ENCODE results near the gene S100A4.
"Not testable (repeated sequence)": the region's sequence is repeated elsewhere in the genome, so short reads cannot be mapped to it uniquely, and the experiment has no call there.

S100A4 gene

GRCh38 chr1:153567621-153568366 is 22.2 kb upstream of the S100A4 start:
- DNase-seq (ENCODE audit: low read depth in 2 of 2) = no peak

GRCh38 chr1:153566414-153567371 is 21.1 kb upstream of the S100A4 start:
- DNase-seq (ENCODE audit: low read depth in 2 of 2) = peak; percentile 95

GRCh38 chr1:153565529-153566374 is 20.1 kb upstream of the S100A4 start, which contains the start of gene S100A2:
Gene S100A2 (minus strand): TSS chr1:153565844. CDS start chr1:153563877, 1,967 bp downstream.
- DNase-seq (ENCODE audit: low read depth in 2 of 2) = peak; percentile 75 to 76

GRCh38 chr1:153563991-153564390 is 18.4 kb upstream of the S100A4 start:
- DNase-seq (ENCODE audit: low read depth in 2 of 2) = no peak

GRCh38 chr1:153563483-153563901 is 17.9 kb upstream of the S100A4 start:
- DNase-seq (ENCODE audit: low read depth in 2 of 2) = no peak

GRCh38 chr1:153562021-153562420 is 16.4 kb upstream of the S100A4 start:
- DNase-seq (ENCODE audit: low read depth in 2 of 2) = not testable (repeated sequence)

GRCh38 chr1:153561466-153561985 is 15.9 kb upstream of the S100A4 start:
- no peak for DNase-seq (ENCODE audit: low read depth in 2 of 2)

- DNase-seq (ENCODE audit: low read depth in 2 of 2) = no peak
These were observed 15.3 kb upstream of the S100A4 start for GRCh38 chr1:153560771-153561465.

GRCh38 chr1:153560241-153560640 is 14.6 kb upstream of the S100A4 start:
- DNase-seq (ENCODE audit: low read depth in 2 of 2) = no peak

- DNase-seq (ENCODE audit: low read depth in 2 of 2) = no peak
These were observed 12.3 kb upstream of the S100A4 start for GRCh38 chr1:153557877-153558276.

- DNase-seq (ENCODE audit: low read depth in 2 of 2) = no peak
These were observed 10.7 kb upstream of the S100A4 start for GRCh38 chr1:153556348-153556747.

- no peak for DNase-seq (ENCODE audit: low read depth in 2 of 2)
These were observed 8.4 kb upstream of the S100A4 start for GRCh38 chr1:153553830-153554541.

GRCh38 chr1:153553096-153553495 is 7.5 kb upstream of the S100A4 start:
- no peak for DNase-seq (ENCODE audit: low read depth in 2 of 2)

GRCh38 chr1:153552335-153552734 is 6.7 kb upstream of the S100A4 start:
- no peak for DNase-seq (ENCODE audit: low read depth in 2 of 2)

GRCh38 chr1:153550827-153551500 is 5.4 kb upstream of the S100A4 start:
- no peak for DNase-seq (ENCODE audit: low read depth in 2 of 2)

- DNase-seq (ENCODE audit: low read depth in 2 of 2) = no peak
These were observed 4.8 kb upstream of the S100A4 start for GRCh38 chr1:153550398-153550758.

GRCh38 chr1:153549741-153550397 is 4.3 kb upstream of the S100A4 start:
- no peak for DNase-seq (ENCODE audit: low read depth in 2 of 2)

GRCh38 chr1:153548722-153549688 is 3.4 kb upstream of the S100A4 start, which contains the start of gene S100A3:
Gene S100A3 (minus strand): TSS chr1:153549258. CDS start chr1:153548485, 773 bp downstream.
- DNase-seq (ENCODE audit: low read depth in 2 of 2) = peak; percentile 71 to 78

Data from fibroblast of skin of left quadriceps (primary cell).